ENCODE data around the gene ESYT1. TPM values are rescaled to one million over a fixed set of nuclear protein-coding genes. Genes with fewer than 3 reads are reported as not detected.

The ESYT1 gene
- total RNA-seq, 1 experiment from 2014 or later = 111 TPM

- Mint-ChIP-seq H3K36me3 (ENCODE audit: insufficient read depth in 1 of 3, low read depth in 3 of 3) (peaks cover 0 to 8% (median 7%) of the 10 kb centered on the region in 3 experiments), H3K4me1 (peaks cover 19 to 22% of the 10 kb centered on the region in 2 experiments), H3K27me3 (ENCODE audit: low read depth) (no peaks in the 10 kb centered on the region), H3K9me3 (peaks cover 3% of the 10 kb centered on the region in 2 experiments; a peak in 4 of 5 replicates), H3K27ac (peak overlapping the region; percentile 94 to 98 (median 98); a peak in 6 of 7 replicates), H3K4me3 (peak overlapping the region; percentile 83 to 93)
- Histone ChIP-seq H4K5ac (ENCODE audit: insufficient read length, low read depth, low read length) (no peak overlapping the region), H2BK5ac (ENCODE audit: insufficient read length, low read length) (no peak overlapping the region), H3K23me2 (ENCODE audit: insufficient read length, low read depth, low read length, poor library complexity, severe bottlenecking) (peaks cover 13% of the 10 kb centered on the region), H3K27me3 (ENCODE audit: insufficient read depth, low read length) (no peaks in the 10 kb centered on the region; the same call in 1 of the 2 replicates), H3K9me3 (ENCODE audit: control insufficient read depth, low read depth, low read length) (no peaks in the 10 kb centered on the region), H2AFZ (ENCODE audit: low read length) (no peak overlapping the region), H3K79me2 (ENCODE audit: insufficient read depth, low read length) (peaks cover 7% of the 10 kb centered on the region; the same call in 1 of the 2 replicates), H3T11ph (ENCODE audit: low read length) (no peak overlapping the region), H2BK15ac (ENCODE audit: low read depth, low read length) (no peak overlapping the region), H4K8ac (replicated peaks; ENCODE audit: insufficient read length, low read depth, low read length) (no peak overlapping the region), H3K4me2 (ENCODE audit: insufficient read depth, insufficient read length, low read length) (peak overlapping the region; percentile 57), H3K23ac (ENCODE audit: insufficient read length, low read depth, low read length) (no peak overlapping the region), H3K14ac (ENCODE audit: insufficient read depth, low read length) (peak overlapping the region; percentile 97), H2AK5ac (ENCODE audit: insufficient read length, low read length) (no peak overlapping the region), H2BK20ac (ENCODE audit: low read depth, low read length, poor library complexity, severe bottlenecking) (no peak overlapping the region), H4K20me1 (ENCODE audit: control insufficient read depth, insufficient read depth, insufficient read length) (no peaks in the 10 kb centered on the region), H3K4ac (ENCODE audit: low read depth, low read length) (no peak overlapping the region), H2BK12ac (ENCODE audit: insufficient read length, low read depth, low read length) (no peak overlapping the region), H4K91ac (ENCODE audit: insufficient read length, low read depth, low read length) (no peak overlapping the region), H3K56ac (ENCODE audit: insufficient read length, low read depth, low read length) (no peak overlapping the region), H3K18ac (ENCODE audit: insufficient read length, low read depth, low read length) (peak overlapping the region; percentile 99), H2BK120ac (ENCODE audit: low read depth, low read length, poor library complexity, severe bottlenecking) (no peak overlapping the region), H3K4me1 (ENCODE audit: insufficient read depth, low read length) (0 out of 2 replicates have a peak, but pooled peaks cover 4% of the 10 kb centered on the region), H3K9ac (ENCODE audit: extremely low read depth, insufficient read length, low read length) (peak overlapping the region; percentile 91), H3K79me1 (ENCODE audit: insufficient read depth, low read depth, low read length, poor library complexity, severe bottlenecking) (no peaks in the 10 kb centered on the region), H3K27ac (ENCODE audit: insufficient read length, low read depth, low read length) (peak overlapping the region; percentile 29)
- peak; percentile 97 for DNase-seq
- no CpG with 5 or more reads among the region's 50 CpGs for WGBS (ENCODE audit: extremely low coverage, insufficient read length, low lambda C conversion rate)
- peak; percentile 84 for TF ChIP-seq CTCF (conservative IDR thresholded peaks at IDR 0.05)
Measured at GRCh38 chr12:56078931-56079722, 48.9 kb upstream of the ESYT1 start.
